HAP-1 (cell line): Measurements from ENCODE around the gene CFAP221.

Source experiments
- DNase-seq, 2 experiments: peaks; one replicate each; pipeline ENCODE4 v3.0.0-alpha.2; 2016 to 2020; ENCODE audit warnings: low spot score in 2 of 2
- H3K27me3 ChIP-seq: fragments of 250-450 bp; sonication (Bioruptor Pico); 2 replicates; pipeline ENCODE4 v1.5.1; 2020; ENCODE audit warnings: low read depth, mild to moderate bottlenecking, moderate library complexity
- H3K36me3 ChIP-seq: fragments of 250-450 bp; sonication (Bioruptor Pico); replicated peaks from 2 replicates; pipeline ENCODE4 v1.5.1; 2020; ENCODE audit warnings: mild to moderate bottlenecking
- H3K4me1 ChIP-seq: fragments of 250-450 bp; sonication (Bioruptor Pico); 2 replicates; pipeline ENCODE4 v1.5.1; 2020; ENCODE audit warnings: mild to moderate bottlenecking
- H3K4me3 ChIP-seq: fragments of 250-450 bp; sonication (Bioruptor Pico); 2 replicates; pipeline ENCODE4 v1.5.1; 2020; ENCODE audit warnings: mild to moderate bottlenecking, moderate library complexity
- H3K9me3 ChIP-seq: fragments of 250-450 bp; sonication (Bioruptor Pico); 2 replicates; pipeline ENCODE4 v1.5.1; 2020; ENCODE audit warnings: mild to moderate bottlenecking, moderate library complexity
- in situ Hi-C: fragments of 300-500 bp; cut with MboI; formaldehyde crosslinking; loops from 3 replicates; pipeline ENCODE4 v1.14.3; 2020; ENCODE audit warnings: low sequenced_read_pairs, inconsistent platforms, mixed read lengths

The CFAP221 gene

GRCh38 chr2:119548516-119549120 is 4.4 kb downstream of the CFAP221 start:
- Histone ChIP-seq H3K9me3 (no peaks in the 10 kb centered on the region), H3K36me3 (no peaks in the 10 kb centered on the region), H3K4me1 (no peaks in the 10 kb centered on the region; the same call in 1 of the 2 replicates), H3K4me3 (no peak overlapping the region), H3K27me3 (no peaks in the 10 kb centered on the region)
- no peak for DNase-seq
- in situ Hi-C loops, result no loop called here

GRCh38 chr2:119549241-119549640 is 5.0 kb downstream of the CFAP221 start:
- in situ Hi-C loops, result no loop called here
- H3K4me1 ChIP-seq, result no peaks in the 10 kb centered on the region
- no peaks in the 10 kb centered on the region for H3K27me3 ChIP-seq
- no peaks in the 10 kb centered on the region for H3K9me3 ChIP-seq
- H3K36me3 ChIP-seq, result no peaks in the 10 kb centered on the region
- no peak for DNase-seq
- no peak overlapping the region for H3K4me3 ChIP-seq

GRCh38 chr2:119550346-119550745 is 6.1 kb downstream of the CFAP221 start:
- DNase-seq, result no peak
- H3K4me3 ChIP-seq, result no peak overlapping the region
- H3K27me3 ChIP-seq, result no peaks in the 10 kb centered on the region
- H3K9me3 ChIP-seq, result no peaks in the 10 kb centered on the region
- H3K4me1 ChIP-seq, result no peaks in the 10 kb centered on the region
- in situ Hi-C loops, result no loop called here
- H3K36me3 ChIP-seq, result no peaks in the 10 kb centered on the region

GRCh38 chr2:119550856-119551255 is 6.6 kb downstream of the CFAP221 start:
- H3K4me1 ChIP-seq, result no peaks in the 10 kb centered on the region
- in situ Hi-C loops, result no loop called here
- H3K36me3 ChIP-seq, result no peaks in the 10 kb centered on the region
- no peak overlapping the region for H3K4me3 ChIP-seq
- no peaks in the 10 kb centered on the region for H3K9me3 ChIP-seq
- DNase-seq, result no peak
- H3K27me3 ChIP-seq, result no peaks in the 10 kb centered on the region

- Histone ChIP-seq H3K4me3 (no peak overlapping the region), H3K9me3 (no peaks in the 10 kb centered on the region), H3K27me3 (no peaks in the 10 kb centered on the region), H3K4me1 (no peaks in the 10 kb centered on the region), H3K36me3 (no peaks in the 10 kb centered on the region)
- in situ Hi-C loops, result no loop called here
- DNase-seq, result no peak
These were observed 8.7 kb downstream of the CFAP221 start for GRCh38 chr2:119552902-119553301.

GRCh38 chr2:119553687-119554344 is 9.6 kb downstream of the CFAP221 start:
- Histone ChIP-seq H3K36me3 (no peaks in the 10 kb centered on the region), H3K9me3 (no peaks in the 10 kb centered on the region), H3K27me3 (no peaks in the 10 kb centered on the region), H3K4me3 (no peak overlapping the region), H3K4me1 (no peaks in the 10 kb centered on the region)
- no peak for DNase-seq
- in situ Hi-C loops, result no loop called here

GRCh38 chr2:119565481-119565880 is 21.2 kb downstream of the CFAP221 start:
- no peak overlapping the region for H3K4me3 ChIP-seq
- H3K36me3 ChIP-seq, result no peaks in the 10 kb centered on the region
- H3K27me3 ChIP-seq, result no peaks in the 10 kb centered on the region
- H3K9me3 ChIP-seq, result no peaks in the 10 kb centered on the region
- no peaks in the 10 kb centered on the region for H3K4me1 ChIP-seq
- in situ Hi-C loops, result no loop called here
- DNase-seq, result no peak

- no peak for DNase-seq
- Histone ChIP-seq H3K4me3 (no peak overlapping the region), H3K9me3 (no peaks in the 10 kb centered on the region), H3K27me3 (no peaks in the 10 kb centered on the region), H3K4me1 (no peaks in the 10 kb centered on the region), H3K36me3 (no peaks in the 10 kb centered on the region)
- in situ Hi-C loops, result no loop called here
These were observed 23.0 kb downstream of the CFAP221 start for GRCh38 chr2:119567292-119567691.

- in situ Hi-C loops, result no loop called here
- no peaks in the 10 kb centered on the region for H3K4me1 ChIP-seq
- no peaks in the 10 kb centered on the region for H3K27me3 ChIP-seq
- no peaks in the 10 kb centered on the region for H3K9me3 ChIP-seq
- H3K36me3 ChIP-seq, result no peaks in the 10 kb centered on the region
- DNase-seq, result no peak
- H3K4me3 ChIP-seq, result no peak overlapping the region
These were observed 30.0 kb downstream of the CFAP221 start for GRCh38 chr2:119574108-119574815.

GRCh38 chr2:119574864-119575263 is 30.6 kb downstream of the CFAP221 start:
- no peaks in the 10 kb centered on the region for H3K4me1 ChIP-seq
- no peak overlapping the region for H3K4me3 ChIP-seq
- H3K9me3 ChIP-seq, result no peaks in the 10 kb centered on the region
- in situ Hi-C loops, result no loop called here
- no peaks in the 10 kb centered on the region for H3K36me3 ChIP-seq
- H3K27me3 ChIP-seq, result no peaks in the 10 kb centered on the region
- no peak for DNase-seq

GRCh38 chr2:119575439-119575838 is 31.2 kb downstream of the CFAP221 start:
- no peak overlapping the region for H3K4me3 ChIP-seq
- H3K4me1 ChIP-seq, result no peaks in the 10 kb centered on the region
- in situ Hi-C loops, result no loop called here
- H3K9me3 ChIP-seq, result no peaks in the 10 kb centered on the region
- no peaks in the 10 kb centered on the region for H3K27me3 ChIP-seq
- DNase-seq, result no peak
- no peaks in the 10 kb centered on the region for H3K36me3 ChIP-seq

GRCh38 chr2:119579424-119580295 is 35.4 kb downstream of the CFAP221 start:
- in situ Hi-C loops, result no loop called here

GRCh38 chr2:119580550-119581072 is 36.4 kb downstream of the CFAP221 start:
- Histone ChIP-seq H3K4me3 (no peak overlapping the region), H3K4me1 (no peaks in the 10 kb centered on the region), H3K9me3 (no peaks in the 10 kb centered on the region), H3K27me3 (no peaks in the 10 kb centered on the region), H3K36me3 (no peaks in the 10 kb centered on the region)
- in situ Hi-C loops, result no loop called here
- DNase-seq, result no peak

More at GRCh38 chr2:119579424-119580295, 35.4 kb downstream of the CFAP221 start:
- no peaks in the 10 kb centered on the region for H3K9me3 ChIP-seq
- H3K27me3 ChIP-seq, result no peaks in the 10 kb centered on the region
- no peak for DNase-seq
- no peaks in the 10 kb centered on the region for H3K4me1 ChIP-seq
- no peak overlapping the region for H3K4me3 ChIP-seq
- H3K36me3 ChIP-seq, result no peaks in the 10 kb centered on the region
